Stimulated activated CD8-positive, alpha-beta memory T cell treated with anti-CD3 and anti-CD28 coated beads, Interleukin-2, amount 100 ng/mL, for 1 hour (primary cell): ENCODE measurements around the gene ATP5F1D.
"Not testable (repeated sequence)": the region's sequence is repeated elsewhere in the genome, so short reads cannot be mapped to it uniquely, and the experiment has no call there.

ENCODE experiments used
- DNase-seq, 2 donors: peaks; one replicate each; pipeline ENCODE4 v3.0.0-alpha.2; 2020; ENCODE audit warnings: low read depth in 2 of 2

ATP5F1D gene

GRCh38 chr19:1246265-1247087 lies 4.9 kb downstream of the ATP5F1D start:
- not testable (repeated sequence) for DNase-seq

GRCh38 chr19:1247748-1248138 lies 6.2 kb downstream of the ATP5F1D start:
- no peak for DNase-seq

GRCh38 chr19:1248139-1248785 lies 6.7 kb downstream of the ATP5F1D start, which contains the start of gene MIDN:
Gene MIDN (plus strand): TSS chr19:1248583. CDS start chr19:1250297, 1,714 bp downstream.
- no peak for DNase-seq

- DNase-seq = peak in 1 of 2 donors; percentile 68
These were observed 7.3 kb downstream of the ATP5F1D start for GRCh38 chr19:1248786-1249297.

GRCh38 chr19:1249298-1249989 lies 7.9 kb downstream of the ATP5F1D start:
- peak; percentile 90 to 93 for DNase-seq

- no peak for DNase-seq
These were observed 8.5 kb downstream of the ATP5F1D start for GRCh38 chr19:1249990-1250436.

GRCh38 chr19:1250437-1251260 lies 9.1 kb downstream of the ATP5F1D start:
- no peak for DNase-seq

- DNase-seq = no peak
These were observed 10.0 kb downstream of the ATP5F1D start for GRCh38 chr19:1251330-1252220.

- no peak for DNase-seq
These were observed 10.8 kb downstream of the ATP5F1D start for GRCh38 chr19:1252221-1252820.

GRCh38 chr19:1252821-1253513 lies 11.4 kb downstream of the ATP5F1D start:
- peak in 1 of 2 donors; percentile 52 for DNase-seq

- DNase-seq = no peak
These were observed 12.0 kb downstream of the ATP5F1D start for GRCh38 chr19:1253514-1254080.

- no peak for DNase-seq
These were observed 12.6 kb downstream of the ATP5F1D start for GRCh38 chr19:1254081-1254527.

- DNase-seq = no peak
These were observed 13.1 kb downstream of the ATP5F1D start for GRCh38 chr19:1254530-1255185.

GRCh38 chr19:1255186-1256161 lies 13.9 kb downstream of the ATP5F1D start:
- no peak for DNase-seq

- no peak for DNase-seq
These were observed 15.3 kb downstream of the ATP5F1D start for GRCh38 chr19:1256646-1257474.
